ENCODE results near the gene GRK5. TPM values are rescaled to one million over a fixed set of nuclear protein-coding genes. Genes with fewer than 3 reads are reported as not detected.

The GRK5 gene
- total RNA-seq, 4 donors from 2014 or later = 5.4 to 13.0 (median 10.6) TPM

DNA sequence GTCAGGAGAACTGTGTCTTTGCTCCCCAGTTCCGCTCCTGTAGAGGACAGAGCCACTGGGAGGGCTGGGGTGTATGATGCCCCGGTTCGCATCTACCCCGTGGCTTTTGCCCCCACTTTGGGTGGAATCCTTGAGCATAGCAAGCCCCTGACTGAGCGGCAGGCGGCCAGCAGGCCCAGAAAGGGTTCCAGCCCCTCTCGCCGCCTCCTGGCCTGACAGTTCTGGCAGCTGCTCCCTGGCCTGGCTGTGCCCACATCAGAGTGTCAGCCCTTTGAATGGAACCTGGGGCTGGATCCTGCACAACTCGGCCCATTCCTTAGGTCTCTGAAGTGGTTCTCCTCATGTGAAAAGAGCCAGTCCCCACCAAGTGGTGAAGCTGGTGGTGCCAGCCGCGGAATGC lies 106.7 kb downstream of the GRK5 start:
- WGBS, 2 donors = 83 to 88% methylated on average over 10 to 11 of the region's 11 CpGs
- TF ChIP-seq POLR2A (IDR thresholded peaks at IDR 0.05) (no peak), CTCF (IDR thresholded peaks at IDR 0.05) (no peak)
- H3K4me3 ChIP-seq (ENCODE audit: low read depth, poor library complexity, severe bottlenecking) = no peak overlapping the region
- intact Hi-C loops (cut with DNase I; ENCODE audit: low total_unique reads) = no loop called here
- no peak for DNase-seq (ENCODE audit: low spot score in 2 of 2)

- WGBS, 2 donors = 85 to 93% methylated on average over 6 to 7 of the region's 7 CpGs
- DNase-seq (ENCODE audit: low spot score in 2 of 2) = no peak
- TF ChIP-seq POLR2A (IDR thresholded peaks at IDR 0.05) (no peak), CTCF (IDR thresholded peaks at IDR 0.05) (no peak)
- H3K4me3 ChIP-seq (ENCODE audit: low read depth, poor library complexity, severe bottlenecking) = no peak overlapping the region
- intact Hi-C loops (cut with DNase I; ENCODE audit: low total_unique reads) = no loop called here
These were observed 107.1 kb downstream of the GRK5 start for GRCh38 chr10:119314486-119314885.

GRCh38 chr10:119315128-119316001 lies 108.0 kb downstream of the GRK5 start:
- intact Hi-C loops (cut with DNase I; ENCODE audit: low total_unique reads) = no loop called here
- no peak overlapping the region for H3K4me3 ChIP-seq (ENCODE audit: low read depth, poor library complexity, severe bottlenecking)
- no peak for TF ChIP-seq POLR2A (IDR thresholded peaks at IDR 0.05)
- no peak for TF ChIP-seq CTCF (IDR thresholded peaks at IDR 0.05)
- 77 to 82% methylated on average over 16 of the region's 16 CpGs for WGBS, 2 donors
- peak in 1 of 2 donors; percentile 30 for DNase-seq (ENCODE audit: low spot score in 2 of 2)

DNA sequence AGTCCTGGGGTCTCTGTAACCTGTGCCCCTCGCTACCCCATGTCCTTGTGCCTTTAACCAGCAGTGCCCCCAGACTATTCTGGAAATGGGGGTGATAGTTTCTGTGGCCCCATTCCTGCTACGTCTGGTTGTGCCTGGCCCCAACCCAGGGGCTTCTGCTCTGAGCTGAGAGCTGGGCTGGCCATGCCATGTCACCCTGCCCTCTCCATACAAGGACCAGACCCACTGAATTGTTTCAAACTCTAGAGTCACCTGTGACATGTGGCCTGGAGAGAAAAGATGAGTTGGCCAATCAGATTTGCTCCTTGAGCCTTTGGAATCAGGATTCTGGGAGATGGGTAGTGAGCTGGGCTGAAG lies 108.6 kb downstream of the GRK5 start:
- intact Hi-C loops (cut with DNase I; ENCODE audit: low total_unique reads) = no loop called here
- H3K4me3 ChIP-seq (ENCODE audit: low read depth, poor library complexity, severe bottlenecking) = no peak overlapping the region
- DNase-seq (ENCODE audit: low spot score in 2 of 2) = no peak
- WGBS, 2 donors = 83 to 96% methylated on average over 2 of the region's 2 CpGs
- TF ChIP-seq CTCF (IDR thresholded peaks at IDR 0.05) = no peak
- TF ChIP-seq POLR2A (IDR thresholded peaks at IDR 0.05) = no peak

GRCh38 chr10:119316729-119317097 lies 109.3 kb downstream of the GRK5 start:
- 55 to 56% methylated on average over 4 of the region's 4 CpGs for WGBS, 2 donors
- no peak for TF ChIP-seq CTCF (IDR thresholded peaks at IDR 0.05)
- intact Hi-C loops (cut with DNase I; ENCODE audit: low total_unique reads) = no loop called here
- DNase-seq (ENCODE audit: low spot score in 2 of 2) = no peak
- H3K4me3 ChIP-seq (ENCODE audit: low read depth, poor library complexity, severe bottlenecking) = no peak overlapping the region

Measured in lower leg skin (tissue), 4 donors.